Transverse colon (tissue), 4 donors: ENCODE data around the gene RAI14.

Experiments used
- EP300 ChIP-seq: sonication (generic); formaldehyde crosslinking; IDR thresholded peaks from one replicate; pipeline ENCODE4 v1.6.1; 2017; ENCODE audit warnings: antibody characterized with exemption, low read depth
- POLR2A ChIP-seq: fragments of 450-650 bp; IDR thresholded peaks from one replicate; pipeline ENCODE4 v1.6.1; 2016; ENCODE audit warnings: antibody characterized with exemption, mild to moderate bottlenecking, moderate library complexity
- POLR2AphosphoS5 ChIP-seq, 3 donors: sonication (generic); formaldehyde crosslinking; IDR thresholded peaks; one replicate each; pipeline ENCODE4 v1.6.1; 2016; ENCODE audit warnings: antibody characterized with exemption in 3 of 3
- TF ChIP-seq, protein P1 (sequence below), 5 experiments: fragments of 200-600 bp in 3 of 5; fragments of 450-650 bp in 2 of 5; sonication (generic) in 3 of 5; IDR thresholded peaks; 1 replicate in 2 of 5; 2 replicates in 3 of 5; pipeline ENCODE4 v1.5.1; 2016 to 2017; ENCODE audit warnings: antibody characterized with exemption in 5 of 5, inconsistent platforms in 3 of 5, mild to moderate bottlenecking in 2 of 5, moderate library complexity in 1 of 5

DNA sequence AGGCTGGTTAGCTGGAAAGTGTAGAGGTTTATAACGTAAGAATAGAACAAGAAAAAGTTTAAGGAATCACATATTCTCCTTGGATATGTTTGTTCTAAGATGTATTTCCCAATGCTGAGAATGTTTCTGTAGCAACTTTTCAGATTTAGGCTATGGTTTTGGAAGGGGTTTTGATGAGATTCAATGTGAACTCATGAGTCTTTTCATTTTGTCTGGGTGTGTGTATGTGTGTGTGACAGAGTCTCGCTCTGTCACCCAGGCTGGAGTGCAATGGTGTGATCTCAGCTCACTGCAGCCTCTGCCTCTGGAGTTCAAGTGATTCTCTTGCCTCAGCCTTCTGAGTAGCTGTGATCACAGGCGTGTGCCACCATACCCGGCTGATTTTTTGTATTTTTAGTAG is 38.6 kb downstream of the RAI14 start:
- TF ChIP-seq POLR2AphosphoS5 (IDR thresholded peaks at IDR 0.05) (no peak), POLR2A (no peak), EP300 (no peak)
- TF ChIP-seq, protein P1, sequence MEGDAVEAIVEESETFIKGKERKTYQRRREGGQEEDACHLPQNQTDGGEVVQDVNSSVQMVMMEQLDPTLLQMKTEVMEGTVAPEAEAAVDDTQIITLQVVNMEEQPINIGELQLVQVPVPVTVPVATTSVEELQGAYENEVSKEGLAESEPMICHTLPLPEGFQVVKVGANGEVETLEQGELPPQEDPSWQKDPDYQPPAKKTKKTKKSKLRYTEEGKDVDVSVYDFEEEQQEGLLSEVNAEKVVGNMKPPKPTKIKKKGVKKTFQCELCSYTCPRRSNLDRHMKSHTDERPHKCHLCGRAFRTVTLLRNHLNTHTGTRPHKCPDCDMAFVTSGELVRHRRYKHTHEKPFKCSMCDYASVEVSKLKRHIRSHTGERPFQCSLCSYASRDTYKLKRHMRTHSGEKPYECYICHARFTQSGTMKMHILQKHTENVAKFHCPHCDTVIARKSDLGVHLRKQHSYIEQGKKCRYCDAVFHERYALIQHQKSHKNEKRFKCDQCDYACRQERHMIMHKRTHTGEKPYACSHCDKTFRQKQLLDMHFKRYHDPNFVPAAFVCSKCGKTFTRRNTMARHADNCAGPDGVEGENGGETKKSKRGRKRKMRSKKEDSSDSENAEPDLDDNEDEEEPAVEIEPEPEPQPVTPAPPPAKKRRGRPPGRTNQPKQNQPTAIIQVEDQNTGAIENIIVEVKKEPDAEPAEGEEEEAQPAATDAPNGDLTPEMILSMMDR (IDR thresholded peaks at IDR 0.05) = no peak
